DMS 273 (cell line): ENCODE data around the gene CHI3L2.

Source experiments
- DNase-seq: peaks from one replicate; lab custom pipeline; 2025; ENCODE audit not compliant: unreplicated experiment; lab: John Stamatoyannopoulos, UW

The CHI3L2 gene

GRCh38 chr1:111219557-111220286 is 7.8 kb upstream of the CHI3L2 start:
- DNase-seq, result no peak

- DNase-seq, result no peak
Measured at GRCh38 chr1:111220302-111220890, 7.1 kb upstream of the CHI3L2 start.

GRCh38 chr1:111221276-111221632 is 6.3 kb upstream of the CHI3L2 start:
- no peak for DNase-seq

GRCh38 chr1:111221633-111222291 is 5.8 kb upstream of the CHI3L2 start:
- no peak for DNase-seq

- peak; percentile 81 for DNase-seq
Measured at GRCh38 chr1:111222308-111223125, 5.0 kb upstream of the CHI3L2 start.

- DNase-seq, result no peak
Measured at GRCh38 chr1:111223126-111223685, 4.3 kb upstream of the CHI3L2 start.

- no peak for DNase-seq
Measured at GRCh38 chr1:111225091-111225490, 2.4 kb upstream of the CHI3L2 start.

- DNase-seq, result no peak
Measured at GRCh38 chr1:111225717-111226400, 1.7 kb upstream of the CHI3L2 start.

- DNase-seq, result no peak
Measured at GRCh38 chr1:111227851-111228747, 586 bp downstream of the CHI3L2 start.

- DNase-seq, result no peak
Measured at GRCh38 chr1:111228748-111229126, 1.2 kb downstream of the CHI3L2 start.

- DNase-seq, result no peak
Measured at GRCh38 chr1:111232134-111232533, 4.6 kb downstream of the CHI3L2 start.

GRCh38 chr1:111234258-111234657 is 6.7 kb downstream of the CHI3L2 start:
- no peak for DNase-seq

- no peak for DNase-seq
Measured at GRCh38 chr1:111234866-111235265, 7.4 kb downstream of the CHI3L2 start.

- DNase-seq, result no peak
Measured at GRCh38 chr1:111236379-111236778, 8.9 kb downstream of the CHI3L2 start.

GRCh38 chr1:111236806-111237205 is 9.3 kb downstream of the CHI3L2 start:
- no peak for DNase-seq

- DNase-seq, result no peak
Measured at GRCh38 chr1:111238056-111238795, 10.7 kb downstream of the CHI3L2 start.

- no peak for DNase-seq
Measured at GRCh38 chr1:111241797-111242196, 14.3 kb downstream of the CHI3L2 start.

- no peak for DNase-seq
Measured at GRCh38 chr1:111242805-111243523, 15.5 kb downstream of the CHI3L2 start.
